Liver (tissue), 9 donors: Measurements from ENCODE around the gene DCK. TPM values are rescaled to one million over a fixed set of nuclear protein-coding genes. Genes with fewer than 3 reads are reported as not detected.
"Not testable (repeated sequence)": the region's sequence is repeated elsewhere in the genome, so short reads cannot be mapped to it uniquely, and the experiment has no call there.

Source experiments
- DNase-seq: peaks from one replicate; pipeline ENCODE4 v3.0.0-alpha.2; 2017; ENCODE audit warnings: low spot score
- H3K27ac ChIP-seq, 2 donors: one replicate each; pipeline ENCODE4 v1.7.0; 2013; ENCODE audit warnings: inconsistent platforms in 2 of 2, low read length in 2 of 2, control low read depth in 1 of 2, low read depth in 1 of 2, mild to moderate bottlenecking in 1 of 2
- H3K27me3 ChIP-seq, 4 donors: one replicate each; pipeline versions ENCODE4 v1.6.1 to v1.7.0; 2013; ENCODE audit warnings: low read length in 3 of 4, inconsistent platforms in 1 of 4, mild to moderate bottlenecking in 1 of 4, moderate library complexity in 1 of 4; ENCODE audit not compliant: control insufficient read depth in 4 of 4, insufficient read depth in 4 of 4
- H3K36me3 ChIP-seq, 4 donors: one replicate each; pipeline versions ENCODE4 v1.6.1 to v1.7.0; 2013; ENCODE audit warnings: low read length in 3 of 4, mild to moderate bottlenecking in 3 of 4, low read depth in 1 of 4, moderate library complexity in 1 of 4; ENCODE audit not compliant: control insufficient read depth in 4 of 4, insufficient read depth in 3 of 4
- H3K4me1 ChIP-seq, 4 donors: one replicate each; pipeline versions ENCODE4 v1.6.1 to v1.7.0; 2013; ENCODE audit warnings: low read length in 3 of 4, mild to moderate bottlenecking in 3 of 4, moderate library complexity in 1 of 4; ENCODE audit not compliant: control insufficient read depth in 4 of 4, insufficient read depth in 4 of 4
- H3K4me3 ChIP-seq, 3 donors: one replicate each; pipeline versions ENCODE4 v1.6.1 to v1.7.0; 2013; ENCODE audit warnings: low read length in 3 of 3, control low read depth in 1 of 3, low read depth in 1 of 3, mild to moderate bottlenecking in 1 of 3
- H3K9ac ChIP-seq, 2 donors: one replicate each; pipeline ENCODE4 v1.7.0; 2013; ENCODE audit warnings: low read length in 2 of 2, mild to moderate bottlenecking in 2 of 2, moderate library complexity in 2 of 2, control low read depth in 1 of 2, low read depth in 1 of 2
- H3K9me3 ChIP-seq, 4 donors: one replicate each; pipeline versions ENCODE4 v1.6.1 to v1.7.0; 2013; ENCODE audit warnings: low read length in 3 of 4; ENCODE audit not compliant: control insufficient read depth in 4 of 4
- EGR1 ChIP-seq, 2 donors: IDR thresholded peaks; 2 replicates each; pipeline ENCODE4 v1.6.1; 2016 to 2018; ENCODE audit warnings: antibody characterized with exemption in 2 of 2, low read depth in 2 of 2
- FOXA1 ChIP-seq: IDR thresholded peaks from 2 replicates; pipeline ENCODE4 v1.6.1; 2016; ENCODE audit warnings: antibody characterized with exemption
- FOXA2 ChIP-seq: IDR thresholded peaks from 2 replicates; pipeline ENCODE4 v1.6.1; 2016; ENCODE audit warnings: antibody characterized with exemption
- GABPA ChIP-seq, 2 donors: IDR thresholded peaks in 1 of 2; conservative IDR thresholded peaks in 1 of 2; 2 replicates each; pipeline ENCODE4 v1.6.1; 2016; ENCODE audit warnings: antibody characterized with exemption in 2 of 2, mild to moderate bottlenecking in 1 of 2, moderate library complexity in 1 of 2
- HNF4A ChIP-seq, 2 donors: conservative IDR thresholded peaks; 2 replicates each; pipeline ENCODE4 v1.6.1; 2016; ENCODE audit warnings: antibody characterized with exemption in 2 of 2, mild to moderate bottlenecking in 2 of 2
- HNF4G ChIP-seq: IDR thresholded peaks from 2 replicates; pipeline ENCODE4 v1.6.1; 2016; ENCODE audit warnings: antibody characterized with exemption
- JUND ChIP-seq, 2 donors: IDR thresholded peaks; 2 replicates each; pipeline ENCODE4 v1.6.1; 2016; ENCODE audit warnings: antibody characterized with exemption in 2 of 2
- RXRA ChIP-seq, 2 donors: IDR thresholded peaks; 2 replicates each; pipeline ENCODE4 v1.6.1; 2017 to 2018; ENCODE audit warnings: antibody characterized with exemption in 2 of 2, mild to moderate bottlenecking in 1 of 2
- SP1 ChIP-seq: IDR thresholded peaks from 2 replicates; pipeline ENCODE4 v1.6.1; 2018; ENCODE audit warnings: antibody characterized with exemption, mild to moderate bottlenecking
- TAF1 ChIP-seq: conservative IDR thresholded peaks from 2 replicates; pipeline ENCODE4 v1.6.1; 2016; ENCODE audit warnings: antibody characterized with exemption, mild to moderate bottlenecking
- YY1 ChIP-seq: IDR thresholded peaks from 2 replicates; pipeline ENCODE4 v1.6.1; 2016; ENCODE audit warnings: antibody characterized with exemption, mild to moderate bottlenecking
- WGBS: extraction: QIAGEN DNeasy Blood & Tissue Kit; methylation state at CpG from one replicate; pipeline ENCODE4 v1.1.7; 2013; 5-methylcytosine and 5-hydroxymethylcytosine counted together
- polyA plus RNA-seq, 2 donors: library from polyadenylated mRNA; stranded (reverse) in 1 of 2; unstranded in 1 of 2; fragments of 200-250 nt in 1 of 2; fragments of >200 nt in 1 of 2; fragmentation: Nextera tagmentation in 1 of 2; extraction: Ambion mirVana in 1 of 2; gene quantifications; one replicate each; pipeline versions ENCODE4 v1.2.1 to v1.2.3, GENCODE V29; 2013 to 2015
- total RNA-seq, 2 donors: library from RNA; depleted of rRNA; stranded (reverse); fragments of >200 nt; gene quantifications; one replicate each; pipeline ENCODE4 v1.2.3, GENCODE V29; 2014
- TF ChIP-seq, protein P1 (sequence below): IDR thresholded peaks from 2 replicates; pipeline ENCODE4 v1.6.1; 2016; ENCODE audit warnings: antibody characterized with exemption
- TF ChIP-seq, protein P2 (sequence below): IDR thresholded peaks from 2 replicates; pipeline ENCODE4 v1.6.1; 2016; ENCODE audit warnings: antibody characterized with exemption
- donor health status: healthy.
- donor health status: healthy.
- donor health status: healthy.
- donor health status: healthy.
- donor health status: healthy.

The DCK gene
- total and polyA plus RNA-seq, 4 donors: 2.8 to 55.9 (median 3.7) TPM

DNA sequence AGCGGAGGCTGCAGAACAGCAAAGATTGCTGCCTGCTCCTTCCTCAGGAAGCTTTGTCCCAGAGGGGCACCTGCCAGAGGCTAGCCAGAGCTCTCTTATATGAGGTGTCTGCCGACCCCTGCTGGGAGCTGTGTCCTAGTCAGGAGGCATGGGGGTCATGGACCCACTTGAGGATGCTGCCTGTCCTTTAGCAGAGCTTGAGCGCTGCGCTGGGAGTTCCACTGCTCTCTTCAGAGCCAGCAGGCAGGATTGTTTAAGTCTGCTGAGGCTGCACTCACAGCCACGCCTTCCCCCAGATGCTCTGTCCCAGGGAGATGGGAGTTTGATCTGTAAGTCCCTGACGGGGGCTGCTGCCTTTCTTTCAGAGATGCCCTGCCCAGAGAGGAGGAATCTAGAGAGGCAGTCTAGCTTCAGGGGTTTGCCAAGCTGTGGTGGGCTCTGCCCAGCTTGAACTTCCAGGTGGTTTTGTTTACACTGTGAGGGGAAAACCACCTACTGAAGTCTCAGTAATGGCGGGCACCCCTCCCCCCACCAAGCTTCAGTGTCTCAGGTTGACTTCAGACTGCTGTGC, 10.9 kb downstream of the DCK start:
- 85% methylated on average over 7 of the region's 7 CpGs for WGBS
- Histone ChIP-seq H3K9ac (no peak overlapping the region), H3K27me3 (no peaks in the 10 kb centered on the region), H3K36me3 (no peaks in the 10 kb centered on the region), H3K4me1 (no peaks in the 10 kb centered on the region), H3K9me3 (no peaks in the 10 kb centered on the region), H3K4me3 (no peak overlapping the region), H3K27ac (no peak overlapping the region)
- TF ChIP-seq, protein P1, sequence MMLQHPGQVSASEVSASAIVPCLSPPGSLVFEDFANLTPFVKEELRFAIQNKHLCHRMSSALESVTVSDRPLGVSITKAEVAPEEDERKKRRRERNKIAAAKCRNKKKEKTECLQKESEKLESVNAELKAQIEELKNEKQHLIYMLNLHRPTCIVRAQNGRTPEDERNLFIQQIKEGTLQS: no peak
- TF ChIP-seq HNF4A (conservative IDR thresholded peaks at IDR 0.05): no peak
- TF ChIP-seq HNF4G: no peak
- TF ChIP-seq EGR1 (IDR thresholded peaks at IDR 0.05; ENCODE audit: low read depth in 2 of 2): no peak
- TF ChIP-seq RXRA (IDR thresholded peaks at IDR 0.05): no peak
- TF ChIP-seq FOXA1: no peak
- TF ChIP-seq FOXA2: no peak
- no peak for TF ChIP-seq JUND (IDR thresholded peaks at IDR 0.05)
- TF ChIP-seq GABPA (IDR thresholded peaks at IDR 0.05 in 1 of 2, conservative IDR thresholded peaks at IDR 0.05 in 1 of 2): no peak
- no peak for DNase-seq

DNA sequence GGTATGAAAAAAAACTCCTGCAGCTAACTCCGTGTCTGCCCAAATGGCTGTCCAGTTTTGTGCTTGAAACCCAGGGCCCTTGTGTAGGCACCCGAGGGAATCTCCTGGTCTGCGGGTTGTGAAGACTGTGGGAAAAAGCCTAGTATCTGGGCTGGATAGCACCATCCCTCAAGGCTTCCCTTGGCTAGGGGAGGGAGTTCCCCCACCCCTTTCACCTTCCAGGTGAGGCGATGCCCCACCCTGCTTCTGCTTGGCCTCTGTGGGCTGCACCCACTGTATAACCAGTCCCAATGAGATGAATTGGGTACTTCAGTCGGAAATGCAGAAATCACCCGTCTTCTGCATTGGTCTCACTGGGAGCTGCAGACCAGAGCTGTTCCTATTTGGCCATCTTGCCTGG, 11.6 kb downstream of the DCK start:
- not testable (repeated sequence) for H3K36me3 ChIP-seq, DNase-seq, H3K4me1 ChIP-seq, H3K27me3 ChIP-seq, H3K9ac ChIP-seq, H3K4me3 ChIP-seq, H3K27ac ChIP-seq, H3K9me3 ChIP-seq
- WGBS: 96% methylated on average over 6 of the region's 6 CpGs

DNA sequence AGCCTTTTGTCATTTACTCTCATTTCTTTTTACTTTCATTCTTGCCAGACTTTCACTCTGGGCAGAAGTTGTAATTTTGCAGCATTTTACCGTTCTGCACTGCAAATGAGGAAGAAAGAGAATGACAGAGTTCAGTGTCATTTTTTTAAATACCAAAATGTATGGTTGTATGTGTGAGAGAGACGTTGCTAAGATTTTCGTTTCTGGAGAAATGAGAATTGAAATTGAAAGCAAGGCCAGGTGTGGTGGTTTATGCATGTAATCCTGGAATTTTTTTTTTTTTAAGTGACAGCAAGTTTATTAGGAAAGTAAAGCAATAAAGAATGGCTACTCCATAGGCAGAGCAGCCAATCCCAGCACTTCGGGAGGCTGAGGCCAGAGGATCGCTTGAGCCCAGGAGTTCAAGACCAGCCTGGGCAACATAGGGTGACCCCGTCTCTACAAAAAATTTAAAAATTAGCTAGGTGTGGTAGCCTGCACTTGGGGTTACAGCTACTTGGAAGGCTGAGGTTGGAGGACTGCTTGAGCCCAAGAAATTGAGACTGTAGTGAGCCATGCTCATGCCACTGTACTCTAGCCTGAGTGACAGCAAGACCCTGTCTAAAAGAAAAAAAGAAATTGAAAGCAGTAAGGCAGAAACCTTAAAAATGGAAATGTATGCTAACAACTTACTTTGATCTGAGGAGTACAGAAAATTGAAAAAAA, 12.9 kb downstream of the DCK start:
- Histone ChIP-seq H3K27ac (no peak overlapping the region), H3K27me3 (no peaks in the 10 kb centered on the region), H3K9me3 (no peaks in the 10 kb centered on the region), H3K4me3 (no peak overlapping the region), H3K36me3 (no peaks in the 10 kb centered on the region), H3K4me1 (no peaks in the 10 kb centered on the region), H3K9ac (no peak overlapping the region)
- no peak for DNase-seq
- TF ChIP-seq HNF4G (no peak), FOXA2 (no peak), YY1 (no peak), GABPA (IDR thresholded peaks at IDR 0.05 in 1 of 2, conservative IDR thresholded peaks at IDR 0.05 in 1 of 2) (no peak), SP1 (no peak), JUND (IDR thresholded peaks at IDR 0.05) (no peak), HNF4A (conservative IDR thresholded peaks at IDR 0.05) (no peak)
- TF ChIP-seq, protein P2, sequence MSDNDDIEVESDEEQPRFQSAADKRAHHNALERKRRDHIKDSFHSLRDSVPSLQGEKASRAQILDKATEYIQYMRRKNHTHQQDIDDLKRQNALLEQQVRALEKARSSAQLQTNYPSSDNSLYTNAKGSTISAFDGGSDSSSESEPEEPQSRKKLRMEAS: no peak
- WGBS: 85% methylated on average over 6 of the region's 6 CpGs

DNA sequence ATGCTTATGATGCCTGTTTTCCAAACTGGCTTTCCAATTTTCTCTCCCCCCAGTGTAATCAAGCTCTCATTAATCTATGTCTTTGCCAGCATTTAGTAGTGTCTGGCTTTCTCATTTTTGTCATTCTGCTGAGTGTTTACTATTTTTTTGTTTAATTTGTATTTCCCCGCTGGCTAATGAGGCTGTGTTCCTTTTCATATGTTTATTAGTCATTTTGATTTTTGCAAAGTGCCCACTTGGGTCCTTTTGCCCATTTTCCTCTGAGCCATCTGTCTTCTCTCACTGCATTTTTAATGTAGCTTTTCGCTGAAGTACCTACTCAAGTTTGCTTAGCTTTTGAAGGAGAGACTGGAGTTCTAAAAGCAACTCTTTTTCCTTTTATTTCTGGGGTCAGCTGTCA, 14.7 kb downstream of the DCK start:
- Histone ChIP-seq H3K9me3 (no peaks in the 10 kb centered on the region), H3K9ac (no peak overlapping the region), H3K27me3 (no peaks in the 10 kb centered on the region), H3K36me3 (no peaks in the 10 kb centered on the region), H3K4me3 (no peak overlapping the region), H3K4me1 (no peaks in the 10 kb centered on the region), H3K27ac (no peak overlapping the region)
- 98% methylated on average over 2 of the region's 2 CpGs for WGBS
- DNase-seq: no peak
- TF ChIP-seq, protein P2: no peak
- TF ChIP-seq GABPA (IDR thresholded peaks at IDR 0.05 in 1 of 2, conservative IDR thresholded peaks at IDR 0.05 in 1 of 2): no peak
- no peak for TF ChIP-seq TAF1
- no peak for TF ChIP-seq FOXA2
